Measurements from ENCODE around the gene RHO.
A peak's percentile ranks its signal among the peaks of the same experiment; 100 is the strongest.

RHO gene

DNA sequence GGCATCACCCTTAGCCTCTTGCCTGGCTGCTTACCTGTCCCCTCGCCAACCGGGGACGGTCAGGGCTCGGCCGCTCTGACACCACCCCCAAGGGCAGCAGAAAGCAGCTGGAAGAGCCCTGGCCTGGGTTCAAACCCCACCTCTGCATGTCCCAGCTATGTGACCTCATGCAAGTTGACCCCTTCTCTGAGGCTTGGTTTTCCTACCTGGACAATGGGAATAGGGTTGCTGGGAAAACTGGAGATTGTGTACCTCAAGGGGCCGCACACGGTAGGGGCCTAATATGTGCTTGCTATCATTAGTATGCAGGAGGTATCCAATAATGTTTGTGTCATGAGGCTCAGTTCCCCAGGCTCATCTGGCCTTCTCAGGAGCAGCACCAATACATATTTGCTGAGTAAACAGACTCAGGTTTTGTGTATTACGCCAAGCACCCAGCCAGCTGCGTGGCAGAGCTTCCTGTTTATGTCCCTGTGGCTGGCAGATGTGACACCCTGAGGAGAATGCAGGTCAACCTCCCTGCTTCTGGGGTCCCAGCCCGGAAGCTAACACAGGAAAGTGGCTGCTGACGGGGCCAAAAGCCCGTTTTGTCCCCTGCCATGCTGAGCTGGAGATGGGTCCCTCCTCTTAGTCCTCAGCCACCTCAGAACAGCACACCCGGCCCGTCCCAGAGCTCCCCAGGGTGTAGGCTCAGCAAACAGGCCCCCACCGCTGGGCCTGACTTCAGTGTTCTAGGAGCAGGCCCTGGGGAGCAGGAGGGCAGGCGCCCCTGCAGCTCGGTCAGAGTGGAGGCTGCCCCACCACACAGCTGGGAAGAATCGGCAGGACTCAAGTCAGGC lies 48.3 kb downstream of the RHO start:
- peak in 1 of 2 donors; percentile 56 for DNase-seq (ENCODE audit: low read depth in 2 of 2, low spot score in 1 of 2)

- no peak for DNase-seq (ENCODE audit: low read depth in 2 of 2, low spot score in 1 of 2)
These were observed 48.9 kb downstream of the RHO start for GRCh38 chr3:129577366-129577765.

- no peak for DNase-seq (ENCODE audit: low read depth in 2 of 2, low spot score in 1 of 2)
These were observed 49.7 kb downstream of the RHO start for GRCh38 chr3:129577925-129578786.

GRCh38 chr3:129579991-129580390 lies 51.6 kb downstream of the RHO start:
- DNase-seq (ENCODE audit: low read depth in 2 of 2, low spot score in 1 of 2) = no peak

- DNase-seq (ENCODE audit: low read depth in 2 of 2, low spot score in 1 of 2) = no peak
These were observed 53.2 kb downstream of the RHO start for GRCh38 chr3:129581623-129582022.

GRCh38 chr3:129582799-129583198 lies 54.4 kb downstream of the RHO start:
- DNase-seq (ENCODE audit: low read depth in 2 of 2, low spot score in 1 of 2) = no peak

DNA sequence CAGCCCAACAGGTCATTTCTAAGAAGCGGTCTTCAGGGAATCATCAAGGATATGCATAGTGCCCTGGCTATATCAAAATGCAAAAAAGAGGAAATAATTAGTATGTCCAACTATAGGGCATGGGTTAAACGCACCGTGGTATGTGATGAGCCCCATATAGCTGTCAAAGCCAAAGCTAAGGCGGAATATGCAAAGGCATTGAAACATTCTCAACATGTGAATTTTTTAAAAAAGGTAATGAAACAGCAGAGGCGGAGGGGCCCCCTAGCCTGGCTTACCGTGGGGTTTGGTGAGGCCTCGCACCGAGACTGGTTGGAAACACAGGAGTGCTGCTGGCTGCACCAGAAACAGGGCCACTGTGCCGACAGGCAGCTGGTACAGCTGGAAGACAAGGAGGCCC lies 54.9 kb downstream of the RHO start:
- no peak for DNase-seq (ENCODE audit: low read depth in 2 of 2, low spot score in 1 of 2)

DNA sequence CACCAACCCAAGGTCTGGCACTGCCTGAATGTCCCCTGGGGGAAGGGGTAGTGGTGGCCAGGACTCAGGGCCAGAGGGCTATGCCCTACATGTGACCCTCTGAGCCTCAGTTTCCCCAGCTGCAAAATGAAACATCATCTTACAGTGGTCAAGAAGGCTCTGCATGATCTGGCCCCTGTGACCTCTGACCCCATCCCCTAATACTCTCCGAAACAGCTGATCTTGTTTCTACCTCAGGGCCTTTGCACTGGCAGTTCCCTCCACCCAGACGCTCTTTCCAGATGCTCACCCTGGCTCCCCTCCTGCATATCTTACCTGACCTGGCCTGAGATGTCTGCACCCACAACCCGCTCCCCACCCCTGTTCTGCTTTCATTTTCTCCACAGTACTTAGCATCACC lies 56.2 kb downstream of the RHO start:
- DNase-seq (ENCODE audit: low read depth in 2 of 2, low spot score in 1 of 2) = no peak
